Spleen (tissue), 7 donors: ENCODE results near the gene BPGM.

Experiments used
- CTCF ChIP-seq, 11 experiments: fragments of 200-600 bp in 7 of 11; fragments of 450-650 bp in 4 of 11; sonication (generic) in 4 of 11; IDR thresholded peaks in 8 of 11; conservative IDR thresholded peaks in 3 of 11; 1 replicate in 7 of 11; 2 replicates in 4 of 11; pipeline versions ENCODE4 v1.4.0 to v1.8.0; 2016 to 2021; ENCODE audit warnings: antibody characterized with exemption in 11 of 11, inconsistent platforms in 4 of 11, mild to moderate bottlenecking in 1 of 11
- POLR2A ChIP-seq, 3 donors: fragments of 450-650 bp; IDR thresholded peaks; one replicate each; pipeline ENCODE4 v1.5.1; 2017; ENCODE audit warnings: antibody characterized with exemption in 3 of 3, mild to moderate bottlenecking in 1 of 3
- POLR2AphosphoS5 ChIP-seq, 3 donors: sonication (generic); formaldehyde crosslinking; IDR thresholded peaks; one replicate each; pipeline ENCODE4 v1.5.1; 2017; ENCODE audit warnings: antibody characterized with exemption in 3 of 3
- donor health status: DM: no; HTN: no; CAD: no; lungs with moderate emphysema.
- donor health status: DM: no; HTN: no; CAD: no.
- donor health status: DM: no; HTN: no; CAD: no.

- TF ChIP-seq CTCF (IDR thresholded peaks at IDR 0.05 in 8 of 11, conservative IDR thresholded peaks at IDR 0.05 in 3 of 11) (no peak), POLR2AphosphoS5 (IDR thresholded peaks at IDR 0.05) (no peak), POLR2A (IDR thresholded peaks at IDR 0.05) (no peak)
Measured at GRCh38 chr7:134639683-134640279, 6.9 kb upstream of the BPGM start.
